CD4-positive, alpha-beta memory T cell (primary cell): ENCODE measurements around the gene KCNIP2. TPM values are rescaled to one million over a fixed set of nuclear protein-coding genes. Genes with fewer than 3 reads are reported as not detected.

Source experiments
- CTCF ChIA-PET: fragments of 350-600 bp; sonication (Branson Sonifier 250); formaldehyde crosslinking; loops from one replicate; lab custom pipeline; 2021; ENCODE audit warnings: inconsistent platforms; ENCODE audit not compliant: partially characterized antibody; lab: Charles Lee
- POLR2A ChIA-PET: fragments of 350-600 bp; sonication (Branson Sonifier 250); formaldehyde crosslinking; loops from one replicate; lab custom pipeline; 2021; ENCODE audit not compliant: partially characterized antibody; lab: Charles Lee
- DNase-seq, 5 donors: peaks; one replicate each; pipeline versions ENCODE4 v3.0.0 to v3.0.0-alpha.2; 2020 to 2022; ENCODE audit warnings: mixed read lengths in 1 of 5
- H3K27ac ChIP-seq: one replicate; pipeline ENCODE4 v1.7.0; 2013; ENCODE audit warnings: low read depth, low read length
- H3K27me3 ChIP-seq: 2 replicates; pipeline ENCODE4 v1.7.0; 2013; ENCODE audit warnings: mild to moderate bottlenecking, low read length, moderate library complexity; ENCODE audit not compliant: insufficient read depth
- H3K36me3 ChIP-seq: 2 replicates; pipeline ENCODE4 v1.7.0; 2013; ENCODE audit warnings: mild to moderate bottlenecking, low read length, moderate library complexity; ENCODE audit not compliant: insufficient read depth
- H3K4me1 ChIP-seq: 2 replicates; pipeline ENCODE4 v1.7.0; 2013; ENCODE audit warnings: mild to moderate bottlenecking, low read length, moderate library complexity; ENCODE audit not compliant: insufficient read depth
- H3K4me3 ChIP-seq, 2 donors: one replicate each; pipeline ENCODE4 v1.7.0; 2013; ENCODE audit warnings: low read length in 2 of 2, mild to moderate bottlenecking in 1 of 2
- H3K9me3 ChIP-seq, 2 donors: one replicate each; pipeline ENCODE4 v1.7.0; 2013; ENCODE audit warnings: low read length in 2 of 2, control low read depth in 1 of 2; ENCODE audit not compliant: control insufficient read depth in 1 of 2
- H3K27ac Mint-ChIP-seq, 7 donors: one replicate each; pipeline ENCODE4 v1.8.0; 2020 to 2021; ENCODE audit warnings: mixed read lengths in 7 of 7, mild to moderate bottlenecking in 6 of 7, inconsistent platforms in 3 of 7, moderate library complexity in 3 of 7
- H3K27me3 Mint-ChIP-seq, 2 donors: one replicate each; pipeline ENCODE4 v1.8.0; 2020 to 2021; ENCODE audit warnings: mixed read lengths in 2 of 2
- H3K36me3 Mint-ChIP-seq, 2 donors: one replicate each; pipeline ENCODE4 v1.8.0; 2020 to 2021; ENCODE audit warnings: mixed read lengths in 2 of 2, inconsistent platforms in 1 of 2, mild to moderate bottlenecking in 1 of 2
- H3K4me1 Mint-ChIP-seq, 4 donors: one replicate each; pipeline ENCODE4 v1.8.0; 2020 to 2021; ENCODE audit warnings: mixed read lengths in 4 of 4, mild to moderate bottlenecking in 1 of 4
- H3K4me3 Mint-ChIP-seq, 8 donors: one replicate each; pipeline ENCODE4 v1.8.0; 2020 to 2021; ENCODE audit warnings: mixed read lengths in 8 of 8, mild to moderate bottlenecking in 7 of 8, moderate library complexity in 6 of 8, inconsistent platforms in 3 of 8
- H3K9me3 Mint-ChIP-seq, 8 donors: one replicate each; pipeline ENCODE4 v1.8.0; 2020 to 2021; ENCODE audit warnings: mixed read lengths in 8 of 8, mild to moderate bottlenecking in 5 of 8, inconsistent platforms in 3 of 8, moderate library complexity in 1 of 8
- intact Hi-C: fragments of 100-400 bp; cut with micrococcal nuclease; formaldehyde crosslinking; loops from one replicate; pipeline ENCODE4 v1.15.1; 2023
- polyA plus RNA-seq, 2 donors: library from polyadenylated mRNA; unstranded; fragments of 300-500 nt; fragmentation: Illumina TruSeq; gene quantifications; one replicate each; pipeline ENCODE4 v1.2.3, GENCODE V29; 2021
- total RNA-seq, 2 experiments: library from RNA; stranded (reverse); gene quantifications; one replicate each; pipeline ENCODE4 v1.2.3, GENCODE V29; 2021

KCNIP2 gene
- total and polyA plus RNA-seq, 4 experiments from 2014 or later: 0.79 to 4.3 (median 2.3) TPM

DNA sequence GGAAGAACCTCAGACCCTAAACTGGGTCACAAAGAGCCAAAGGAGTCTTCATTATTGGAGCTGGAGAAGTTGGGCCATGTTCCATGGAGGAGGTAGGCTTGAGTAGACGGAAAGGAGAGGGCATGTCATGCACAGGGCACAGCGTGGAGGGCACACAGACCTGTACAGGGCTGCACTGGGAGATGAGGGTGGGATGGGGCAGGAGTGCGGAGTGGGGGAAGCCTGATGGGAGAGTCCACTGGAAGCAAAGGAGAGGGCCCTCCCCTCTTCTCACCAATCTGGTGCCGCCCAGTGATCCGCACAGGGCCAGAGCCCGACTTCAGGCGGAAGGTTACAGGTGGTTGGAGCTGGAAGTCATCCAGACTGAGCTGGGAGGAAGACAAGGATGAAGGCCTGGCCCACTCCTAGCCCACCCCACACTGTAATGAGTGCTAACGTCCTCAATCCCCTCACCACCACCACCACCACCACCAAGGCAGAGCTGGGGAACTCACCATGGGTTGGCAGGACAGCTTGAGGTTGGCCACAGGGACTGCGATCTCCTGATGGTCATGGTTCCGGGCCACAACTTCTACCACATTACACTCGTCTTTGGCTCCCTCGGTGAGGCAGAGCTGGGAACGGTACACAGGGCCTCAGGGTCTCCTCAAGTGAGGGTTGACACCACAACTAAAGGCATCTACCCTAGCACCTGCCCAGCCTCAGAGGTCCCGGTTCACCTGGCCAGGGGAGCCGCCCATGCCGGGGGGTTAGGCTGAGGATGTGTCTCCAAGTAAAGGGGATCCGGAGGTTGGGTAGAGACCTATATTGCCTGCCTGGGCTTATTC, 61.4 kb downstream of the KCNIP2 start:
- Histone ChIP-seq H3K27me3 (peaks cover 18% of the 10 kb centered on the region), H3K36me3 (peaks cover 20% of the 10 kb centered on the region), H3K4me1 (peaks cover 64% of the 10 kb centered on the region), H3K4me3 (peak overlapping the region in 1 of 2 donors; percentile 75), H3K27ac (no peak overlapping the region), H3K9me3 (no peaks in the 10 kb centered on the region)
- Mint-ChIP-seq H3K36me3 (peaks cover 9 to 29% of the 10 kb centered on the region in 2 donors), H3K27ac (peak overlapping the region in 4 of 7 donors; percentile 87 to 98 (median 96)), H3K4me1 (peaks cover 39 to 79% (median 56%) of the 10 kb centered on the region in 4 donors), H3K9me3 (peaks cover 0 to 2% (median 0%) of the 10 kb centered on the region in 8 donors), H3K27me3 (peaks cover 15% of the 10 kb centered on the region in 2 donors), H3K4me3 (peak overlapping the region; percentile 99 to 100 (median 100))
- ChIA-PET POLR2A (interaction anchor here (1.1 to 4.8 kb wide), 4 partner anchors 11 to 41 kb away, joined by 3 to 64 read pairs (median 3); partner anchors contain the start of gene OGA), CTCF (interaction anchor here (0.9 to 4.1 kb wide), 20 partner anchors 8 to 568 kb away, joined by 3 to 35 read pairs (median 8); partner anchors contain the start of genes FBXW4, KCNIP2 and OGA)
- DNase-seq: peak in 1 of 5 donors; percentile 35
- intact Hi-C loops: loop anchor here (1.0 to 5.0 kb wide), 6 partner anchors 87 to 569 kb away; partner anchors contain the start of genes DPCD, FBXW4 and POLL

DNA sequence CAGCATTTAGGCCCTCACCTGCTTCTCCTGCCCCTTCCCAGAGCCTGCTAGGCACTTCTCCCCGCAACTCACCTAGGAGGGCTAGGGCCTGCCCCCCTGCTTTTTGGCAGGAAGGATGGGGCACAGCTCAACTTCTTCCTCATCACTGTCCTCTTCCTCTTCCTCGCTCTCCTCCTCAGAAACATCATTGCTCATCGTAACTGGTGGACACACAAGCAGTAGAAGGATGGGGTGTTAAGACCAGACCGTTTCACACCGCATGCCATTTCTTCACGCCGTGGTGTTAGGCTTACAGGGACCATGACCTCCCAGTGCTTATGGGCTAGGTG, 62.0 kb downstream of the KCNIP2 start:
- Histone ChIP-seq H3K36me3 (peaks cover 17% of the 10 kb centered on the region), H3K27me3 (peaks cover 23% of the 10 kb centered on the region), H3K4me3 (no peak overlapping the region), H3K4me1 (peaks cover 68% of the 10 kb centered on the region), H3K9me3 (no peaks in the 10 kb centered on the region), H3K27ac (no peak overlapping the region)
- Mint-ChIP-seq H3K27ac (peak overlapping the region in 6 of 7 donors; percentile 1 to 64 (median 36)), H3K36me3 (peaks cover 7 to 24% of the 10 kb centered on the region in 2 donors), H3K9me3 (peaks cover 0 to 2% (median 0%) of the 10 kb centered on the region in 8 donors), H3K4me3 (peak overlapping the region; percentile 8 to 100 (median 73)), H3K27me3 (peaks cover 19 to 20% of the 10 kb centered on the region in 2 donors), H3K4me1 (peaks cover 40 to 83% (median 55%) of the 10 kb centered on the region in 4 donors)
- ChIA-PET CTCF (interaction anchor here (0.6 to 4.1 kb wide), 36 partner anchors 8 to 1214 kb away, joined by 3 to 35 read pairs (median 4); partner anchors contain the start of genes FBXW4, KCNIP2 and OGA), POLR2A (interaction anchor here (0.8 to 4.8 kb wide), 4 partner anchors 17 to 41 kb away, joined by 3 to 64 read pairs (median 3); partner anchors contain the start of gene OGA)
- peak in 1 of 5 donors; percentile 34 for DNase-seq
- intact Hi-C loops: loop anchor here (1.0 to 5.0 kb wide), 6 partner anchors 87 to 568 kb away; partner anchors contain the start of genes DPCD, FBXW4 and POLL

- Mint-ChIP-seq H3K4me1 (peaks cover 39 to 81% (median 54%) of the 10 kb centered on the region in 4 donors), H3K9me3 (peaks cover 0 to 2% (median 0%) of the 10 kb centered on the region in 8 donors), H3K36me3 (peaks cover 4 to 20% of the 10 kb centered on the region in 2 donors), H3K4me3 (peak overlapping the region in 7 of 8 donors; percentile 42 to 76 (median 64)), H3K27ac (peak overlapping the region in 5 of 7 donors; percentile 36 to 75 (median 59)), H3K27me3 (peaks cover 19 to 20% of the 10 kb centered on the region in 2 donors)
- Histone ChIP-seq H3K36me3 (peaks cover 14% of the 10 kb centered on the region), H3K27me3 (peaks cover 26% of the 10 kb centered on the region), H3K9me3 (no peaks in the 10 kb centered on the region), H3K4me1 (peaks cover 71% of the 10 kb centered on the region), H3K27ac (no peak overlapping the region), H3K4me3 (no peak overlapping the region)
- peak; percentile 66 to 74 (median 72) for DNase-seq
- ChIA-PET CTCF (interaction anchor here (0.6 to 4.1 kb wide), 38 partner anchors 9 to 1213 kb away, joined by 3 to 35 read pairs (median 4); partner anchors contain the start of genes FBXW4, KCNIP2 and OGA), POLR2A (interaction anchor here (0.8 to 4.8 kb wide), 4 partner anchors 17 to 42 kb away, joined by 3 to 64 read pairs (median 3); partner anchors contain the start of gene OGA)
- intact Hi-C loops: loop anchor here (1.0 to 5.0 kb wide), 6 partner anchors 86 to 568 kb away; partner anchors contain the start of genes DPCD, FBXW4 and POLL
Measured at GRCh38 chr10:101780818-101781654, 62.6 kb downstream of the KCNIP2 start.

DNA sequence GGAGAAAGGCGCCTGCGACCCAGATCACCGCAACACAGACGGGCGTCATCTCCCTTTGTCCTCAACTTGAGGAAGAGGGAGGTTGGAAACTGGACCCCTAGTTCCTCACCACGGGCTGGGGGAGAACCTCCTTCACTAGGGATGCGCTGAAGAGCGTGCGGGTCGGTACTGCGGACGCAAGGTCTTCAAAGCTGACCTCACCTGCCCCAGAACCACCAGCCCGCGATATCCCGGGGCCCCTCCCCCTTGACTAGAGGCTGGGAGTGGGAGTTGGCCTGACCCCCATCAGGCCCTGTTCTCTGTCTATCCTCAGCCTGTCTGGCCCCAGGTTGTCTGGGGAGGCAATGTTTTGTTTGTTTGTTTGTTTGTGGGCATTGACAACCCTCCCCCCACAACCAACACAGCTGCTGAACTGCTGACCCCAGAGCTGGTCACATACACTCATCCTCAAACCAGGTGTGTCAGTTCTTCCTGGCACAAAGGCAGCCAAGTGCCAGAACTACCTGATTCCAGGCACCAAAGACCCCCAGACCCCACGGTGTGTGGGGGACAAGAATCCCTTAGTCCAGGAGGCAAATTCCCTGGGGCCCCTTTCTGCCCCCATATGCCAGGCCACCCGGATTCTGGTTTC, 63.3 kb downstream of the KCNIP2 start:
- H3K4me1 ChIP-seq: peaks cover 70% of the 10 kb centered on the region
- Mint-ChIP-seq H3K4me3 (peak overlapping the region; percentile 72 to 90 (median 78)), H3K27me3 (peaks cover 19 to 20% of the 10 kb centered on the region in 2 donors), H3K27ac (peak overlapping the region in 5 of 7 donors; percentile 57 to 91 (median 76)), H3K36me3 (peaks cover 0 to 13% of the 10 kb centered on the region in 2 donors), H3K9me3 (peaks cover 0 to 2% (median 0%) of the 10 kb centered on the region in 8 donors), H3K4me1 (peaks cover 36 to 76% (median 53%) of the 10 kb centered on the region in 4 donors)
- H3K4me3 ChIP-seq: peak overlapping the region in 1 of 2 donors; percentile 56
- H3K27ac ChIP-seq: no peak overlapping the region
- intact Hi-C loops: loop anchor here (2.0 to 5.0 kb wide), 4 partner anchors 86 to 292 kb away; partner anchors contain the start of genes DPCD, FBXW4 and POLL
- H3K9me3 ChIP-seq: no peaks in the 10 kb centered on the region
- peaks cover 26% of the 10 kb centered on the region for H3K27me3 ChIP-seq
- DNase-seq: no peak
- ChIA-PET POLR2A (interaction anchor here (4.8 kb wide), 1 partner anchor 37 kb away, joined by 64 read pairs; the partner anchor contains the start of gene OGA), CTCF (interaction anchor here (0.9 to 4.1 kb wide), 18 partner anchors 8 to 566 kb away, joined by 3 to 35 read pairs (median 10); partner anchors contain the start of gene KCNIP2)
- H3K36me3 ChIP-seq: peaks cover 8% of the 10 kb centered on the region

DNA sequence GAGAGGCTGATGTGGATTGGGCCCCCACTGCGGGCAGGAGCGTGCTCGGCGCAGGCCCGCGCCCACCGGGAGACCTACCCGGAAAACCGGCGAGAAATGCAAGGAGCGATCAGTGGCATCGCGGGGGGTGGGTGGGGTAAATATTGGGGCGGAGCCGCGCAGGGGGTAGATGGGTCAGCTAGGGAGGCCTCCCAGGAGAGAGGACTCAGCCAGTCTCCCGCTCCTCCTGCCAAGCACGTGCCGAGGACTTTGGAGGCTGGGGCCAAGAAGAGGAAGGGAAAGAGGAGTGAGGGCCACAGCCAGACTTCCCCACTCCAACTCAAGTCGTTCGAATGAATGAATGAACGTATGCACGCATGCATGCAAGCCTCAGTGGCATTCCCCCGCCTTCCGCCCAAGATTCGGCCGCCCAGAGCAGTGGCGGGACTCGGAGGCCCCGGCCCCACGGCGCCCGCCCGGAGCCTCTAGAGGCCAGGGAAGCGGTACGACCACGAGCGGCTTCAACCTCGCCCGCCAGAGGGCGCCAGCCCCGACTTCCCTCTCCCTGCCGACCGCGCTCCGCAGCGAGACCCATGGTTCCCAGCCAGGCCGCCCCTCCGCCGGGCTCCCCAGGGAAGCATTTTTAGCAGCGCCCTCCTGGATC, 63.9 kb downstream of the KCNIP2 start:
- peak overlapping the region; percentile 36 to 56 for H3K4me3 ChIP-seq
- intact Hi-C loops: loop anchor here (2.0 to 5.0 kb wide), 4 partner anchors 85 to 293 kb away; partner anchors contain the start of genes DPCD, FBXW4 and POLL
- peaks cover 21 to 22% of the 10 kb centered on the region in 2 donors for H3K27me3 Mint-ChIP-seq
- DNase-seq: peak; percentile 70 to 82 (median 78)
- ChIA-PET CTCF (interaction anchor here (0.7 to 4.1 kb wide), 18 partner anchors 7 to 1993 kb away, joined by 3 to 35 read pairs (median 4); partner anchors contain the start of gene KCNIP2), POLR2A (interaction anchor here (1.0 kb wide), 1 partner anchor 36 kb away, joined by 3 read pairs; no protein-coding TSS in a partner anchor)
- peaks cover 32% of the 10 kb centered on the region for H3K27me3 ChIP-seq
- H3K27ac Mint-ChIP-seq: peak overlapping the region in 5 of 7 donors; percentile 57 to 91 (median 76)
- H3K36me3 ChIP-seq: peaks cover 1% of the 10 kb centered on the region
- peaks cover 35 to 76% (median 52%) of the 10 kb centered on the region in 4 donors for H3K4me1 Mint-ChIP-seq
- H3K9me3 ChIP-seq: no peaks in the 10 kb centered on the region
- H3K4me1 ChIP-seq: peaks cover 70% of the 10 kb centered on the region
- peaks cover 0 to 6% of the 10 kb centered on the region in 2 donors for H3K36me3 Mint-ChIP-seq
- no peak overlapping the region for H3K27ac ChIP-seq
- H3K4me3 Mint-ChIP-seq: peak overlapping the region; percentile 72 to 90 (median 78)
- H3K9me3 Mint-ChIP-seq: peaks cover 0 to 2% (median 0%) of the 10 kb centered on the region in 8 donors
